CD4-positive, alpha-beta T cell treated with Interleukin-6 at 100 ng/mL for 8 hours (primary cell): ENCODE data around the gene RNF5.
"Not testable (repeated sequence)": the region's sequence is repeated elsewhere in the genome, so short reads cannot be mapped to it uniquely, and the experiment has no call there.

Experiments used
- DNase-seq: peaks from one replicate; pipeline ENCODE4 v3.0.0-alpha.2; 2020; ENCODE audit warnings: mixed read lengths, low spot score

The RNF5 gene

DNA sequence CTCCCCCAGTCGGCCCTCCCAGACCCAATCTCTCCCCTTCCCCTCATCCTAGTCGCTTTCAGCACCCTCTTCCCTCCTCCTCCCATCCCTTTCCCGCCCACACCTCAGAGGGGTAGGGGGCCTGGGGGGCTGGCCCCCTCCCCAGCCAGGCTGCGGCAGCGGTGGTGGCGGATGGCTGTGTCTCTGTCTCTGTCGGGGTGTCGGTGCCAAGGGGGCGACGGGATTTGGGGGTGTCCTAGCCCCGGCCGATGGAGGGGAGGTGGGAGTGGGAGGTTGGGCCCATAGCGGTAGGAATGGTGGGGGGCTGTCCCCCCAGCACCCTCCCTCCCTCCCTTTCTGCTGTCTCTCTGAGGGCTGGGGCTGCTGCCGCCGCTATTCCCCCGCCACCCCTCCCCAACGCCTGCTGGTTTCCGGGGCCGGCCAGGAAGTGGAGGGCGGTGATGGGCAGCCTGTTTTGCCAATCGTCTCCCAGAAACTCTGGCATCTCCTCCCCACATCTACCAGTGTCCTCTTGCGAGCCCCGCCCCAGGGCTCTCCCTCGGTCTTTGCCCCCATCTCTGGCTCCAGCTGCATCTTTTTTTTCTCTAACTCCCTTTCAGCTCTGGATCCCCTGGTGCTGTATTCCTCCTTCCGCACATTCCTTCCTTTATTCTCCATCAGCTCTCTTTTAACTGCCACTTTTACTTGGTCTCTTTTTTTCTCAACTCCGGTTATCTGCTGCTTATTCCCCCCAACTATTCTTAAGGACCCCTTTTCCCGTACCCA lies 2.3 kb upstream of the RNF5 start, which contains the start of gene AGPAT1:
AGPAT1 (minus strand) TSS at position 374 of the 765 bp plus-strand sequence. CDS start 4,588 bp downstream, outside the sequence.
- DNase-seq = peak; percentile 97

DNA sequence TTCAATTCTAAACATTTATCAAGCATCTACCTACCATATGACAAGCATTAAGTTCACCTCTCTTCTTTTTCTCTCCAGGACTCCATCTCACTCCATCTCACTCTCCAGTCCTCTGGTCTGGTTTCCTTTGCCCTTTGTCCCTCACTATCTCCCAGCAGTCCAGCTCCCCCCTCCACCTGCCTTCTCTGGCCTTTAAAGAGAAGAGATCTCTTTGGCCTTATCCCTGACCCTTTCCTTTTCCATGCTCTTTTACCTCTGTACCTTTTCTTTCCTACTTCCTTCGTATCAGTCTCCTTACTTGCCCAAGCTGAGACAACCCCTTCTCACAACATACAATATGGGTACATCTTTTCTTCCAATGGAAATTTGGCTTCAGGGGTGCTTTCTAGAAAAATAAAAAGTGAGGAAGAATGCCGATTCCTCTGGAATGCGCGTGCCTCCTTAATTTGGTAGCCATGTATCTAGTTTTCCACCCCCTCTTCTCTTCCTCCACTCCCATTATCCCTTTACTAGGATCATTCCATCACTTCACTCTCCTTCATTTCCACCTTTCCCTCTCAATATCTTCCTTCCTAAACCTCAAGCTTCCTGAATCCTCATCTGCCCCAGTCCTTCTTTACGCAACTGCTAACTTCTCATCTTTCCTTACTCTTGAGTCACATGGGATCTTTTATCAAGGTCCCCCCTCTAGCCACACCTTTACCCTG lies 1.6 kb upstream of the RNF5 start:
- DNase-seq = no peak

DNA sequence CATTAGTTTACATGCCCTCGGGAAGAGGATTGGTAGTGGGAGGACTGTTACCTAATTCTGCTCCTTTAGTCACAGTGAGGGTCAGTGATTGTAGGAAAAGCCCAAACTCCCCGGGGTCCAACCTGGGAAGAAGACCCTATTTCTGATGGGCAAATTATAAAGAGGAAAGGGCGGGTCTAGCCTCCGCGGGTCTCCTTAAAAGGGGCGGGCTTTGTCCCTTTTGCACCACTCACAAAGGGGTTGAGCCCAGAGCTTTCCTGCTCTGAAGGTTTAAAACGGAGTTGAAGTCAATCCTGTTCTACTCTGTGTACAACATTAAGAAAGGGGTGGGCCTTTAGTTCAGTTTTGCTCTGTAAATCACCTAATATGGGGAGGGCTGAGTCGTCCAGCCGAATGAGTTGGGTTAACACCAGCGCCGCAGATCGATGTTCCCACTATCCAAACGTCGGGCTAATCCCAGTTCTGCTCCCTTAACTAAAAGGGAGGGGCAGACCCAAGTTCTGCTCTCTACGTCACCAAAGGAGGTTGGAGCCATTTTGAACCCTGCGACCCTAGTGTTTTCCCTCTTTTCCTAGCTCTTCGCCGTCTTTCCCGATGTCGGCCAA lies 920 bp upstream of the RNF5 start:
- peak; percentile 47 for DNase-seq

DNA sequence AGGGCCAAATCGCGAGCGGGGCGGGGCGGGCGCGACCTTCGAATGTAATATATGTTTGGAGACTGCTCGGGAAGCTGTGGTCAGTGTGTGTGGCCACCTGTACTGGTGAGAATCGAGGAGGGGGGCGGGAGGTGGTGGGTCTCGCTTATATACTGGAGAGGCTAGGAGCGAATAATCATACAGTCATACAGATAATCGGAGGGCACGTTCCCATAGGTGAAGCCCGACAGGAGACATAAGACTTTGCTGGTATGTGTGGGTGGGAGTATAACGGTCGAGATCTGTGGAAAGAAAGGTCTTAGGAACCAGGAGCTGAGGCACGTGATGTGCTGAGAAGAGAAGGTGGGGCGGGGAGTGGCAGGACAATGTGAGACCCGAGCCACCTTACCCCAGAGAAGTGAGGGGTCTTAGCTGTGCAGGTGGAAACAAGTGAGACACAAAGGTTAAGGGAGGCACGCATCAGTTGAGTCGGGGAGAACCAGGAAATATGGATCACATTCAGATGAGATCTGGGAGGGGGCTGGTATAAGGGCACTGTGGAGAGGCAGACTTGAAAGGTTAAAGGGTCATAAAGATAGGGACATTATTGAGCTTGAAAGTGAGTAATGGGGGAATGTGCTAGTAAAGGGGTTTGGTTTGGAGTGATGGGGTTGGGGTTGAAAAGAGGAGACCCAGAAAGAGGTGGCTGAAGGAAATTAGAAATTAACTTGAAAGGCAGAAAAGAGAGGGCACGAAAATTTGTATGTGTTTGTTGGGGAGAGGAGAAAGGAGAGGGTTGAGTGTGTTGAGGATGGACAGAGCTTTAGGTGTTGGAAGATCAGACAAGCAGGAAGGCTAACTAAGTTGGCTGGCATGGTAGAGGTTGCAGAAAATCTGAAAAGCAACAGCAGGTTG lies 589 bp downstream of the RNF5 start:
- DNase-seq = no peak

DNA sequence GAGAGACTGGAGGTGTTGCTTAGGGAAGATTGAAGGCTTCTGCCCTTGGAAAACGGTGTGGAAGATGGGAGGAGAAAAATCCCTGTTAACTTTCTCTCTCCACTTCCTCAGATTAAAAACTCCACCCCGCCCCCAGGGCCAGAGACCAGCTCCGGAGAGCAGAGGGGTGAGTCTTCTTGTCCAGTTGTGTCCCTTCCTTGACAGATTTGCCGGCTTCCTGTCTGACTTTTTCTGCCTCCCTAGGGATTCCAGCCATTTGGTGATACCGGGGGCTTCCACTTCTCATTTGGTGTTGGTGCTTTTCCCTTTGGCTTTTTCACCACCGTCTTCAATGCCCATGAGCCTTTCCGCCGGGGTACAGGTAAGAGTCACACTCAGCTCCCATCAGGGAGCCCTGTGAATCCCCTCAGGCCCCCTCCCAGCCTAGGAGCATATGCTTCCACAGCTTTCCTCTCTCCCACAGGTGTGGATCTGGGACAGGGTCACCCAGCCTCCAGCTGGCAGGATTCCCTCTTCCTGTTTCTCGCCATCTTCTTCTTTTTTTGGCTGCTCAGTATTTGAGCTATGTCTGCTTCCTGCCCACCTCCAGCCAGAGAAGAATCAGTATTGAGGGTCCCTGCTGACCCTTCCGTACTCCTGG lies 1.7 kb downstream of the RNF5 start:
- DNase-seq = no peak

DNA sequence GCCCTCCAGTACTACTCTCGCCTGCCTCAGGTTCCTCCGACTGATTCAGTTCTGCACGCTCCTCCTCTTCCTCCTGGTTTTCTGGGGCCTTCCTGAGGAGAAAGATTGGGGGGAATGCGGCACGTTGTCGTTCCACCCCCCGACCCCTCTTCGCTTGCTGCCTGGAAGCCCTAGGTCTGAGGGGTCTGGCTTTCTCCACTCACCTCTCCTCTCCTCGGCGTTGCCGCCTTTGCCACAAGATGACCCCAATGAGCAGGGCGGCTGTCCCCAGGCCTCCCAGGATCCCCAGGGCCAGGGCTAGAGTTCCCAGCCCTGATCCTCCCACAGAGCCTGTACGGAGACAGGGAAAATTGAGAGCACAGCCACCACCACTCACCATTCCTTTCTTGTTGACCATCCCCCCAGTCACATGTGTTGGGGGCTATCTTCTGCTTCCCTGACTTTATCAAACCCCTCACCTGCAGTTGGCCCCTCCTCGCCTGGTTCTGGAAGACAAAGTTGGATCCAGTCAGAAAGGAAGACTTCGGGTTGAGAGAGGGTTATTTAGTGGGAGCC lies 3.0 kb downstream of the RNF5 start:
- no peak for DNase-seq

DNA sequence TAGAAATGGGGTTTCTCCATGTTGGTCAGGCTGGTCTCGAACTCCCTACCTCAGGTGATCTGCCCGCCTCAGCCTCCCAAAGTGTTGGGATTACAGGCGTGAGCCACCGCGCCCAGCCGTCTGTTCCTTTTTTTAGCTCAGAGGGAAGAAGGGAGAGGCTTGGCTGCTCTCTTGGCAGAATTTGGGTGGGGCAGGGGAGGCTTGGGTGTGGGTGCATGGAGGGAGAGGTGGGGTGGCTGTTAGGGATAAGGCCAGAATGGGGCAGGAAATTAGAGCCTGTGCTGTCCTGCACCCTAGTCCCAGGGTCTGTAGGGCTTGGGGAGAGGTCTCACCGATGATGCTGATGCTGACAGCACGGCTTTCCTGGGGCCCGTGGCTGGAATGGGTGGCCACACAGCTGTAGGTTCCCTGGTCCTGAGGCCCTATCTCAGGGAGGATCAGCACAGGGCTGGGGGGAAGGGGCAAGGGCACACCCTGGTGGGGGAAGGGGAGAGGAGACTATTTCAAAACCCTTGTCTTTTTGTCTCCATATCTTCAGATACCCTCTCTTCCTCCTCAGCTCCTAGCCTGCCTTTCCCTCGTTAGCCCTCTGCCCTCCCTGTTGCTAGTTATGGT lies 3.8 kb downstream of the RNF5 start:
- DNase-seq = no peak

DNA sequence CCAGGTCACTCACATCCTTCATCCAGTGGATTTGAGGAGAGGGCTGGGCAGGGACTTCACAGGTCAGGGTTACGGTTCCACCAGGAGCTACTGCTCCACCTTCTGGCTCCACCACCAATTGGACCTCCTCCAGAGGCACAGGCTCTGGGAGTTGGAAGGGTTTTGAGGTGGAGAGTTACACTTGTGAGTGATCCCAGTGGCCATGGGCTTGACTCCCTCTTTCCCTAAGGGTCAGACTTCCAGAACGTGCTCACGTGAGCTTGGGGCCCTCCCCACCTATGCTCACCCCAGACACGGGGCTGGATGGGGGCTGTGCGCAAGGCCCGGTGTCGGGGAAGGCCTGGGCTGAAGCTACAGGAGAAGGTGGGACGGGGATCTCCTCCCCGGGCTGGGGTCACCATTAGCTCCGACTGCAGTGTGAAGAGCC lies 4.4 kb downstream of the RNF5 start:
- no peak for DNase-seq

DNA sequence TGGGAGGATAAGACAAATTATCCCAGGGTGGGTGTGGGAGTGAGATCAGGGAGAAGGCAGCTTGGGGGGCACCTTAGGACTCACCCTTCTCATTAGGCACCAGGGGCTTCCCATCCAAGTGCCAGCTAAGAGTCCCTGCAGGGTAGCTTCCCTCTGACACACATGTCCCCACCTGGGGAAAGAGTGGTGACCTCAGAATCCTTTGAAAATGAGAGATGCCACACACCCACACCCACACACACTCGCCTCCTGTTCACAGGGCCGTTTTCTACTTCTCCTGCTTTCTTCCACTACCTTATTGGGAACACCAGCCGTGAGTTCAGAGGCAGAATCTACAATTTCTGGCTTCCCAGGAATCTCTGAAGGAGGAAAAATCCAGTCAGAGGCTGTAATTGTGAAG lies 4.8 kb downstream of the RNF5 start:
- no peak for DNase-seq

DNA sequence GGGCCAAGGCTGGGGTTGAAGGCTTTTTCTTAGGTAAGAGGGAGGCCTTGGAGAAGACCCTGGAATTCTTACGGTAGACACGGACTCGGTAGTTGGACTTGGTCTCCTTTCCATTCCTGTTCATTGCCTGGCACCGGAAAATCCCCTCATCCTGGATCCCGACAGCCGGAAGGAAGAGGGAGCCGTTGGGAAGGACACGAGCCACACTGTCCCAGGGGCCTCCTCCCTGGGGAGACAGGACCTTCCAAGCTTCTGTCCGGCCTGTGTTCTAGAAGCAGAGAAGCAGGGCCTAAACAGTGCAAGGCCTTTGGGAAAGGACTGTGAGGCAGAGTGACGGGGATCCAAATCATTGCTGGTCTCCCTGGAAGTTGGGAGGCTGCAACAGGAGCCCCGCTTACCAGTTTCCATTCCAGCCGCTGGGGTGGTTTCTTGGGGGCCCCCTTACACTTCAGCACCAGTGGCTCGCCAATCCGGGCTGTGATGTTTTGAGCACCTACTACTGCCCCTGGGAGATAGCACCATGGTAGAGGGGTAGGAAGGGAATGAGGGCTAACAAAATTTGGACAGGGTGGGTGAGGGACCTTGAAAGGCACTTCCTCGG lies 5.4 kb downstream of the RNF5 start:
- no peak for DNase-seq

DNA sequence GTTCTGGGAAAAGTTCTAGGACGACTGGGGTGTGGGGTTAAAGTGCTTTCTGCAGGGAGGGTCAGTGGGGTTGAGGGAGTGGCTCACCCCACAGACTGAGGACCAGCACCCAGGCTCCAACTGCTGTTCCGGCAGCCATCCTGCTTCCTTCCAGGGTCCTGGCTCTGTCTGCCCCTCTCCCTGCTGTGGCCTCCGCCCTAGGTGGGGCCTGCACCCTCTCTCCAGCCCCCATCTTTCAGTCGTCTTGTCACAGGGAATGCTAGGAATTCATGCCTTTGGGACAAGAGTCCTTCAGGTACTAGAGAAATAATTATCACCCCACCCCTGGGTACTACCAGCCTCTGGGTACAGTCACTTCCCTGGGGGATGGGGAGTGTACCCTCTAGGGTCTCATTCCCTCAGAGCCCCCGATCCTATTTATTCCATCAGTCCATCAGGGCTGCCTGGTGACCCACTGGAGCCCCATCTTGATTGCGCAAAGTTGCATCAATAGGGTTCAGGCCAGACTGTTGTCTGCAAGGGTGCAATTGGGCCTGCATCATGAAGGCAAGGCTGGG lies 6.0 kb downstream of the RNF5 start, which contains the start of gene AGER:
AGER (minus strand) TSS at position 170 of the 557 bp plus-strand sequence; CDS start at position 139, 31 bp downstream.
- DNase-seq = no peak

DNA sequence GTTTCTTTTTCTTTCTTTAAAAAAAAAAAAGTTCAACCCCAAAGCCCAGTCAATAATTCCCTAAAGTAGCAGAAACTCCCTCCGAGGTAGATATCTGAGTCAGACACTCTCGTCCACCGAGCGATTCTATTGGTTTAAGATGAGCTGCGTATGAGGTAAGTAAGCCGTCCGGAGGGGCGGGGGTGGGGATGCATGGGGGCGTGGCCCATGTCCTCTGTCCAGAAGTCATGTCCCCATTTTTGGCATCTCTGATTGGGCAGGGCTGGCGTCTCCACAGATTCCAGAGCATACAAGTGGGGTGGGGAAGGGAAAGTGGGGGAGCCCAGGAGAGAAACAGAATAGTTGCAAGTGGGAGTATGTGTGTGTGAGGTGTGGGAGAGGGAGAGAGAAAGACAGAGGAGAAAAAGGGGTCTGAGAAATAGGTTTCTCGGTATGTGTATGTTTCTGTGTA lies 7.5 kb downstream of the RNF5 start:
- DNase-seq = peak; percentile 45

DNA sequence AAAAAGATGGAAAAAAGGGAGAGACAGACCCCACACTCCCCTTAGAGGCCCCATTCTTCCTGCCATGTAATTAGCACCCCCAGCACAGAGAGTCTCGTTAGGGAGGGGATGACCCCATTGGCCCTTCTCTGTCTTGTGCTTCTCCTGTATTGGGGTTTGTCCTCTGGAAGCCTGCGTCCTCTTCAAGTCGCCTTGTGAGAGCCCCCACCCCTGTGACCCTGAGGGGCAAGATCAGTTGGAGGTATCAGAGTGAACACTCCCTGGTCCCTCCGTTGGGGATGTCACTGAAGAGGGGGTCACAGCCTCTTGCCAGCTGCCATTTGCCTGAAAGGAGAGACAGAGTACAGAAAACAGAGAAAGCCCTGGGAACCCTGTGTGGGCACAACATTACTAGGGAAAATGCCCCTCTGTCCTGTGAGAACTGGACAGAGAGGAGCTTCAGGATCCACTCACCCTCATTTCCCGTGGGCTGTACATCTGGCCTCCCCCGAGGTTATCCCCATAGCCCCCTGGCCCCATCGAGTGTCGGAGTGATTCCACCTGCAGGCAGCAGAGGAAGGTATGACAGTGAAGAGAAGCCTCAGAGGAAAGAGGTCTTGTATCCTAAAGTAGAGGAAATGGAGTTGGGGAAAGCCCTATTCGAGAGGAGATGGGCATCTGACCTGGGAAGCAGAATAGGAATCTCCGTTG lies 8.1 kb downstream of the RNF5 start:
- not testable (repeated sequence) for DNase-seq

DNA sequence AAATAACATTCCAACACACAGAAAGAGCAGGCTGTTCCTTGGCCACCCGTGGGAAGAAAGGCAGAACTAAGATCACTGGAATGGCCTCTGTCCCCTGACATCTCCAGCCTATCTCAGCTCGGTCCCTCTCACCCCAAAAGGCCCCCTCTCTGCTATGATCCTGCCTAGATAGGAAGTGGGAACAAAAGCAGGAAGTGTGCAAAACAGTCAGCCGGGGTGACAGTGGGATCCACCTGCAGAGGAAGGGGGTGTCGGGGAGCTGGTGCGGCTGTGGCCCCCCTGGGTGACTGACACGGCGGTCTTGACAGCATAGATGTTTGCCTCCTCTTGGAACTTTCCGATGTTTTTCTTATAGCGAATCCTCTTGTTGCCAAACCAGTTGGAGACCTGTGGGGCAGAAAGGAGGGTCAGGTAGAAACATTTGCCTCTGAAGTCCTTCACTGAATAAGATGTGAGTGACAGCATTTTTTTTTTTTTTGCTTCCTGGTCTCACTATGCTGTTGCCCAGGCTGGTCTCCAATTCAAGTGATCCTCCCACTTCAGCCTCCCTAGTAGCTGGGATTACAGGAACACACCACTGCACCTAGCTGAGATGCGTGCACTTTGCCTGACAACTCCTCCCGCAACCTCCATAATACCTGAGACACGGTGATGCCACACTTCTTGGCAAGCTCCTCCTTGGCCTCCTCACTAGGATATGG lies 9.0 kb downstream of the RNF5 start:
- DNase-seq = no peak

DNA sequence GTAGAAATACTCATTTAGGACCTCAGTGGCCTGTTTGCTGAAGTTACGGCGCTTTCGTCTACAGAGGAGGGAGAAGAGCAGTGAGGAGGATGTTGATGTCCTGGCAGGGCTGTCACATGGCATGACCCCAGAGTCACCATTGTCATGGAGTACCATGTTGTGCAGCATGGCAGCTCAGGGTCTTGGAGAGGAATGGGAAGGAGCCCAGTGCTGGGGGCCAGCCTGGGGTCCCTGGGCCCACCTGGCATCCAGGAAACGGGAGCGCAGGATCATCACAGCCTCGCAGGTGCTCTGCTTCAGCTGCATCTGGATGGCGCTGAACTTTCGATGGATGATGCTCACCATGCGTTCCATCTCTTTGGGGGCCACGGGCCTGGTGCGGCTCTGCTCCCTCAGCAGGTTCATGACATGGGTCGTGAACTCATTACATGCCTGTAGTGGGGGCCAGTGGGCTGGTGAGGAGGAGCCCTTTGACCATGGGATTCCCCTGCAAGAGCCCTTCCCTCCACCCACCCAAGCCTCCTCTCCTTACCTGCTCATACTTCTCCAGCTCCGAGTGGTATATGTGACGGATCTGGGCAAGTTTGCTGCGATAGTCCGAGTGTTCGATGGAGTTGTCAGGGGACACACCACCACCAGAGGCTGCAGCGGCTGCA lies 9.6 kb downstream of the RNF5 start:
- DNase-seq = not testable (repeated sequence)

DNA sequence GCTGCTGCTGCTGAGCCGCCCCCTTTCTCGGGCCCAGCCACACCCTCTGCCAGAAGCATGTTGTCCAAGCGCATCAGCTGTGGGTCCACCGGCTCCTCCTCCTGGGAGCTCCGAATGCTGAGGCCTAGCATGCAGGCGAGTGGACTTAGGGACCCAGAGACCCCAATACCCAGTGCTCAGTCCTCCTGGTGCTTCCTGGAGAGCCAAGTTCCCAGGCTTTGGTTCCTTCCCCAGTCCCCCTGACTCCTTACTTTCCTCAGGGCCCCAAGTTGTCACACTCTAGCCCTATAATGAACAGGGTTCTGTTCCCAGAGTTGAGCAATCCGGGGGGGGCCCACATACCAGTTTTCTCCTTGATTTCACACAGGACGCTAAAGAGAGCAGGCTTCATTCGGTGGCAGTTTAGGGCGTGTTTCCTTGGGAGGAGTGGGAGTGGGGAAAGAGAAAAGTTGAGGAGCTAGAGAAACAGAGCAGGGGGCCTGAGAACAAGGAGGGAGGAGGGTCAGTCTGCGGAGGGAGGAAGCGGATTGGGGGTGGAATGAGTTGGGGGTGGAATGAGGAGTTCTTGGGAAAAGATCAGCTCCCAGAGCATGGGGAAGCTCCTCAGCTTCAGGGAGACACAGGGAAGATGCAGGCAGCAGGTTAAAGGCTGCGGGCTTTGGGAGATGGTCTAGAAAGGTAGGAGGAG lies 10.3 kb downstream of the RNF5 start:
- DNase-seq = no peak

DNA sequence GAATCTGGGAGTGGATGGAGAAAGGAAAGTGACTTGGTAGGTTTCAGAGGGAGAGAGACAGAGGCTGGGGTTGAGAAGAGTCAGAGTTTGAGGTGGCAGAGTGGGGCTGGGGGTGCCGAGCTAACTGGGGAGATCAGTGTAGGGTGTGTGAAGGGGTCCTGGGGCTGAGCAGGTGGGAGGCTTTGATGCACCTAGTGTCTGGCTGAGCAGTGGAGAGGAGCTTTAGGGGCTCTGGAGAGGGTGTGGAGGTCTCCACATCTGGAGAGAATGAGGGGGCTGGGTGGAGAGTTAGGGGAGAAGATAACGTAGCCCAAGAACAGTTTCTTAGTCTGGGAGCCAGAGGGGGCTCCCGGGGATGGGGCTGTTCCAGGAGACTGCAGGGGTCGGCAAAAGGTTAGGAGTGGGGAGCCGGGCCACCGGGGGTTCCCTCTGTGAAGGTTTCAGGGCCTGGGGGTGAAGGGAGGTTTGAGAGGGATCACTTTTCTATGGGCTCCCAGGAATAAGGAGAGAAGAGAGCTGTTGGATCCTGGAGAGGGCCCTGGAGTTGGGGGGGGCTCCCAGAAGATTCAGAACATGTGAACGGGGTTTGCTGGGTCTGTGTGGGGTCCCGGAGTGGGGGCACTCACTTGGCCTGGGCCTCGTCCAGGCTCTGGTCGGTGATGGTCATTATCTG lies 11.0 kb downstream of the RNF5 start:
- DNase-seq = no peak
